Neural cell (in vitro differentiated cells): ENCODE results near the gene EIF2B5. TPM values are rescaled to one million over a fixed set of nuclear protein-coding genes. Genes with fewer than 3 reads are reported as not detected.
A peak's percentile ranks its signal among the peaks of the same experiment; 100 is the strongest.

Experiments used
- H2AFZ ChIP-seq: fragments of 200-600, 300-800 bp; sonication (generic), shearing (Covaris generic); 2 replicates; pipeline ENCODE4 v1.6.0; 2014; ENCODE audit warnings: low read depth, mild to moderate bottlenecking, antibody characterized with exemption, low read length, moderate library complexity
- H3F3A ChIP-seq: fragments of 200-600 bp; shearing (Covaris generic); 2 replicates; pipeline ENCODE4 v1.6.1; 2016; ENCODE audit warnings: mild to moderate bottlenecking, moderate library complexity, mixed read lengths, antibody characterized with exemption, low read length; ENCODE audit not compliant: insufficient read depth, poor library complexity, severe bottlenecking
- H3K27ac ChIP-seq: fragments of 200-600, 300-800 bp; sonication (generic), shearing (Covaris generic); 2 replicates; pipeline ENCODE4 v1.5.1; 2014; ENCODE audit warnings: mild to moderate bottlenecking, low read length, moderate library complexity
- H3K27me3 ChIP-seq: fragments of 300-800, 200-600 bp; sonication (generic), shearing (Covaris generic); 2 replicates; pipeline ENCODE4 v1.6.0; 2014; ENCODE audit warnings: mild to moderate bottlenecking, low read depth, low read length, moderate library complexity; ENCODE audit not compliant: insufficient read depth
- H3K36me3 ChIP-seq: fragments of 300-800, 200-600 bp; sonication (generic), shearing (Covaris generic); 2 replicates; pipeline ENCODE4 v1.5.1; 2014; ENCODE audit warnings: mild to moderate bottlenecking, antibody characterized with exemption, low read length, moderate library complexity; ENCODE audit not compliant: insufficient read depth
- H3K4me2 ChIP-seq: fragments of 300-800, 200-600 bp; sonication (generic), shearing (Covaris generic); 2 replicates; pipeline ENCODE4 v1.6.0; 2014; ENCODE audit warnings: mild to moderate bottlenecking, low read length
- H3K4me3 ChIP-seq: fragments of 300-800, 200-600 bp; sonication (generic), shearing (Covaris generic); 2 replicates; pipeline ENCODE4 v1.5.1; 2014; ENCODE audit warnings: mild to moderate bottlenecking, low read length, moderate library complexity
- H3K79me2 ChIP-seq: fragments of 200-600 bp; shearing (Covaris generic); replicated peaks from 2 replicates; pipeline ENCODE4 v1.6.0; 2014; ENCODE audit warnings: mild to moderate bottlenecking, low read length, moderate library complexity; ENCODE audit not compliant: insufficient read depth
- H3K9ac ChIP-seq: fragments of 300-800, 200-600 bp; sonication (generic), shearing (Covaris generic); 2 replicates; pipeline ENCODE4 v1.6.1; 2016; ENCODE audit warnings: mild to moderate bottlenecking, low read length, mixed read lengths
- H3K9me2 ChIP-seq: fragments of 200-600 bp; shearing (Covaris generic); 2 replicates; pipeline ENCODE4 v1.6.1; 2016; ENCODE audit warnings: mild to moderate bottlenecking, low read length, mixed read lengths; ENCODE audit not compliant: insufficient read depth
- H3K9me3 ChIP-seq: fragments of 200-600, 300-800 bp; sonication (generic), shearing (Covaris generic); 2 replicates; pipeline ENCODE4 v1.6.1; 2016; ENCODE audit warnings: mild to moderate bottlenecking, mixed run types, low read length, moderate library complexity, mixed read lengths
- H4K20me1 ChIP-seq: fragments of 200-600 bp; shearing (Covaris generic); 2 replicates; pipeline ENCODE4 v1.6.1; 2016; ENCODE audit warnings: mild to moderate bottlenecking, mixed run types; ENCODE audit not compliant: insufficient read depth
- EP300 ChIP-seq: fragments of 450-650 bp; conservative IDR thresholded peaks from 2 replicates; pipeline ENCODE4 v1.6.1; 2014; ENCODE audit warnings: antibody characterized with exemption, mild to moderate bottlenecking, moderate library complexity; ENCODE audit not compliant: poor library complexity, severe bottlenecking
- EZH2 ChIP-seq: fragments of 200-600, 300-800 bp; shearing (Covaris generic), sonication (generic); IDR thresholded peaks from 2 replicates; pipeline ENCODE4 v1.6.1; 2014; ENCODE audit warnings: antibody characterized with exemption, low read length, borderline replicate concordance, mild to moderate bottlenecking; ENCODE audit not compliant: insufficient read depth, poor library complexity, severe bottlenecking
- MXI1 ChIP-seq: fragments of 450-650 bp; conservative IDR thresholded peaks from 2 replicates; pipeline ENCODE4 v1.6.1; 2014; ENCODE audit warnings: antibody characterized with exemption, mild to moderate bottlenecking; ENCODE audit not compliant: poor library complexity, severe bottlenecking
- POLR2AphosphoS5 ChIP-seq: IDR thresholded peaks from 2 replicates; pipeline ENCODE4 v1.6.1; 2012
- RAD21 ChIP-seq: fragments of 450-650 bp; conservative IDR thresholded peaks from 2 replicates; pipeline ENCODE4 v1.6.1; 2014; ENCODE audit warnings: antibody characterized with exemption, mild to moderate bottlenecking, moderate library complexity
- SMC3 ChIP-seq: fragments of 450-650 bp; conservative IDR thresholded peaks from 2 replicates; pipeline ENCODE4 v1.6.1; 2014; ENCODE audit warnings: antibody characterized with exemption, mild to moderate bottlenecking, moderate library complexity; ENCODE audit not compliant: poor library complexity
- TAF1 ChIP-seq: IDR thresholded peaks from 2 replicates; pipeline ENCODE4 v1.6.1; 2012; ENCODE audit warnings: low read depth
- polyA plus RNA-seq: library from polyadenylated mRNA; depleted of rRNA; stranded (reverse); fragments of >200 nt; gene quantifications from 2 replicates; pipeline ENCODE4 v1.2.3, GENCODE V29; 2014
- TF ChIP-seq, protein P1 (sequence below): IDR thresholded peaks from 2 replicates; pipeline ENCODE4 v1.6.1; 2012; ENCODE audit warnings: borderline replicate concordance
- TF ChIP-seq, protein P2 (sequence below): fragments of 450-650 bp; IDR thresholded peaks from 2 replicates; pipeline ENCODE4 v1.5.1; 2014; ENCODE audit warnings: antibody characterized with exemption, mild to moderate bottlenecking, moderate library complexity; ENCODE audit not compliant: poor library complexity, severe bottlenecking

Gene EIF2B5
- polyA plus RNA-seq, 1 donor from 2014 or later: 112 TPM

DNA sequence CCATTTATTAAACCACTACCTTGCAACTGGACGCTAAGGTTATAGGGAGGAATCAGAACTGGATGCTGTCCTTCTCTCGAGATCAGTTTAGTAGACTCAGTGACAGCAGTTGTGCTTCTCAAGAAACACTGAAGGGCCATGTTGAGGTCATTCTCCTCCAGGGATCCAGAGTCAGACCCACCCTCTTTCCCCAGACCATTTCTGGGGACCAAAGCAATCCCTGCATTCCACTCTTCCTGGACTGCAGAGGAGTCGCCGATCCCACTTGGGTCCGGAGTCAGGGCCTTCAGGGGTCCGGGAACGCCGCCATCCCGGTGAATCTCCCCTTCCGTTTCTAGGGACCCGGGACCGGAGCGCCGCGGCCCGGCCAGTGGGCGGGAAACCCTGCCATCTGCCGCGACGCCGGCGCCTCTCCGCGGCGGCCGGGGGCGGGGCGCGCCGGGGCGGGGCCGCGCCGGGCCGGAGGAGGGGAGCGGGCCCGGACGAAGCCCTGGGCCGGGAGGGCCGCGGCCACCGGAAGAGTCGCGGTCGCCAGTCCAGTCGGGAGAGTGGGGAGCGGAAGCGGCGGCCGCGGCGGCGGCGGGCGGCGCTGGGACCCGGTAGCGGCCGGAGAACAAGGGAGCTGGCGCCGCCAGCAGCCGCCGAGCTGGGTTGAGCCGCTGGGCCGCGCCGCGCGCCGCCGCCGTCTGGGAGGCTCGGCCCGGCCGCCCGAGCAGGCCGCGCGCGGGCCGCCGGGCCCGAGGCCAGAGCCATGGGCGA is 19.9 kb downstream of the EIF2B5 start, which contains the start of gene DVL3:
DVL3 (plus strand) TSS at position 493 of the 759 bp plus-strand sequence; CDS start at position 752, 259 bp downstream.
- Histone ChIP-seq H3K9me2 (no peaks in the 10 kb centered on the region), H3K9ac (peak within 1 kb of the TSS; percentile 92), H4K20me1 (no peaks in the 10 kb centered on the region), H2AFZ (peak within 1 kb of the TSS; percentile 94), H3K79me2 (peaks cover 37% of the 10 kb centered on the region), H3K27ac (peak within 1 kb of the TSS; percentile 89), H3K4me3 (peak within 1 kb of the TSS; percentile 97), H3F3A (peaks cover 3% of the 10 kb centered on the region), H3K27me3 (no peaks in the 10 kb centered on the region), H3K4me2 (peak within 1 kb of the TSS; percentile 97), H3K36me3 (no peaks in the 10 kb centered on the region), H3K9me3 (no peaks in the 10 kb centered on the region)
- TF ChIP-seq, protein P1, sequence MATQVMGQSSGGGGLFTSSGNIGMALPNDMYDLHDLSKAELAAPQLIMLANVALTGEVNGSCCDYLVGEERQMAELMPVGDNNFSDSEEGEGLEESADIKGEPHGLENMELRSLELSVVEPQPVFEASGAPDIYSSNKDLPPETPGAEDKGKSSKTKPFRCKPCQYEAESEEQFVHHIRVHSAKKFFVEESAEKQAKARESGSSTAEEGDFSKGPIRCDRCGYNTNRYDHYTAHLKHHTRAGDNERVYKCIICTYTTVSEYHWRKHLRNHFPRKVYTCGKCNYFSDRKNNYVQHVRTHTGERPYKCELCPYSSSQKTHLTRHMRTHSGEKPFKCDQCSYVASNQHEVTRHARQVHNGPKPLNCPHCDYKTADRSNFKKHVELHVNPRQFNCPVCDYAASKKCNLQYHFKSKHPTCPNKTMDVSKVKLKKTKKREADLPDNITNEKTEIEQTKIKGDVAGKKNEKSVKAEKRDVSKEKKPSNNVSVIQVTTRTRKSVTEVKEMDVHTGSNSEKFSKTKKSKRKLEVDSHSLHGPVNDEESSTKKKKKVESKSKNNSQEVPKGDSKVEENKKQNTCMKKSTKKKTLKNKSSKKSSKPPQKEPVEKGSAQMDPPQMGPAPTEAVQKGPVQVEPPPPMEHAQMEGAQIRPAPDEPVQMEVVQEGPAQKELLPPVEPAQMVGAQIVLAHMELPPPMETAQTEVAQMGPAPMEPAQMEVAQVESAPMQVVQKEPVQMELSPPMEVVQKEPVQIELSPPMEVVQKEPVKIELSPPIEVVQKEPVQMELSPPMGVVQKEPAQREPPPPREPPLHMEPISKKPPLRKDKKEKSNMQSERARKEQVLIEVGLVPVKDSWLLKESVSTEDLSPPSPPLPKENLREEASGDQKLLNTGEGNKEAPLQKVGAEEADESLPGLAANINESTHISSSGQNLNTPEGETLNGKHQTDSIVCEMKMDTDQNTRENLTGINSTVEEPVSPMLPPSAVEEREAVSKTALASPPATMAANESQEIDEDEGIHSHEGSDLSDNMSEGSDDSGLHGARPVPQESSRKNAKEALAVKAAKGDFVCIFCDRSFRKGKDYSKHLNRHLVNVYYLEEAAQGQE: no peak
- TF ChIP-seq TAF1 (peak; percentile 12), POLR2AphosphoS5 (peak; percentile 32)

DNA sequence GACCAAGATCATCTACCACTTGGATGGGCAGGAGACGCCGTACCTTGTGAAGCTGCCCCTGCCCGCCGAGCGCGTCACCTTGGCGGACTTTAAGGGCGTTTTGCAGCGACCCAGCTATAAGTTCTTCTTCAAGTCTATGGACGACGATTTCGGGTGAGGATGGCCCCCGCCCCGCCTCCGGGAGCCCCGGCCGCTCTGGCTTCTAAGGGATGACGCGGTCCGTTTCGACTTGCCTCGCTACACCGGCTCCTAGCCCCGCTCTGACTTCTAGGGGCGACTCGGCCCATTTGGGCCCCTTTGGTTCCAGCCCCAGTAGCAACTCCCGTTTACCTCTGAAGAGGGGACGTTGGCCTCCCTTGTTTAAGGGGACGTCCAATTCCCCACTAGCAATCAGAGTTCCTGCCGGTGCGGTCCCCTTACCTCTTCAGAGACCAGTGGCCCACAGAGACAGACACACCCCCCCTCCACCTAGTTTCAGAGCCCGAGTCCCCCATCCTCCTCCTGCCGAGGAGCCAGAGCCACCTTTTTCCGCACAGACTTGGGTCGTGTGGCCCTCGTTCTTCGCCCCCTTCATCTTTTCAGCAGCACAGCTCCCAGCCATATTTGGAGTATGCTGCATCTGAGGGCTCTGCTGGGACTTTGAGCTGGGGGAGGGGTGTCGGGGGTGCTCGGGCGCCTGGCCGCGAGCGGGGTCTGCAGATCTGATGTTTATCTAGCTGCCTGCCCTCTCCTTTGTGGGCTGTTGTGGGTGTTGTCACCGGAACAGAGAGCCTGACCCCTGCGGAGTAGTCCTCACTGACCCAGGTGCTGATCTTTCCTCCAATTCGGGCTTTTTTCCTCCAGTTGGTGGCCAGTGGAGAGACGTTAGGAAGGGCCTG is 20.7 kb downstream of the EIF2B5 start:
- Histone ChIP-seq H3K4me3 (peak overlapping the region; percentile 97), H2AFZ (peak overlapping the region; percentile 37), H3K4me2 (peak overlapping the region; percentile 94), H3K79me2 (peaks cover 46% of the 10 kb centered on the region), H3K9me3 (no peaks in the 10 kb centered on the region), H3K9ac (peak overlapping the region; percentile 92), H3K27ac (peak overlapping the region; percentile 89), H3F3A (peaks cover 3% of the 10 kb centered on the region), H3K27me3 (no peaks in the 10 kb centered on the region), H4K20me1 (no peaks in the 10 kb centered on the region), H3K9me2 (no peaks in the 10 kb centered on the region), H3K36me3 (no peaks in the 10 kb centered on the region)
- TF ChIP-seq SMC3 (no peak), TAF1 (peak; percentile 45), POLR2AphosphoS5 (peak; percentile 7)

DNA sequence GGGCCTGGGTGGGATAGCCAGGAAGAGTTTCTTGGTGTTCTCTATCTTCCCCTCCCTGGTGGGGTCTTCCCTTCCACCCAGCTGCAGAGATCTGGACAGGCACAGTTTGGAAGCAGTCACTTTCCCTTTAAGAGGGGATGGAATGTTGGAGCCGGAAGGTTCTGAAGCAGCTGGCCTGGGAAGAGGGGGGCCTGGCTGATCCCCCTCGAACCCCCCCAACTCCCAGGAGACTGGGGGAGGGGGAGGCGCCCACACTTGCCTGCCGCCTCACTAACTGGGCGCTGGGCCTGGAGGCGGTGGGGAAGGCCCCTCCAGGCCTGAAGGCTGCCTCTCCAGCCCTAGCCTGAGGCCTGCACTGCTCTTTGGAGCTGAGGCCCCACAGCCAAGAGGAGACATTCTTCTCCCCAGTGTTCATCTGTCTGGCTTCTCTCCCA is 21.4 kb downstream of the EIF2B5 start:
- no peaks in the 10 kb centered on the region for H3K9me3 ChIP-seq
- H4K20me1 ChIP-seq: no peaks in the 10 kb centered on the region
- no peaks in the 10 kb centered on the region for H3K27me3 ChIP-seq
- no peaks in the 10 kb centered on the region for H3K9me2 ChIP-seq
- peak overlapping the region; percentile 92 for H3K9ac ChIP-seq
- peak overlapping the region; percentile 94 for H3K4me2 ChIP-seq
- H3K4me3 ChIP-seq: peak overlapping the region; percentile 97
- peaks cover 46% of the 10 kb centered on the region for H3K79me2 ChIP-seq
- peak overlapping the region; percentile 58 for H2AFZ ChIP-seq
- TF ChIP-seq, protein P1: peak; percentile 30
- TF ChIP-seq EP300: no peak
- peak; percentile 9 for TF ChIP-seq POLR2AphosphoS5
- no peak for TF ChIP-seq TAF1
- TF ChIP-seq MXI1: no peak
- no peak for TF ChIP-seq SMC3
- TF ChIP-seq, protein P2, sequence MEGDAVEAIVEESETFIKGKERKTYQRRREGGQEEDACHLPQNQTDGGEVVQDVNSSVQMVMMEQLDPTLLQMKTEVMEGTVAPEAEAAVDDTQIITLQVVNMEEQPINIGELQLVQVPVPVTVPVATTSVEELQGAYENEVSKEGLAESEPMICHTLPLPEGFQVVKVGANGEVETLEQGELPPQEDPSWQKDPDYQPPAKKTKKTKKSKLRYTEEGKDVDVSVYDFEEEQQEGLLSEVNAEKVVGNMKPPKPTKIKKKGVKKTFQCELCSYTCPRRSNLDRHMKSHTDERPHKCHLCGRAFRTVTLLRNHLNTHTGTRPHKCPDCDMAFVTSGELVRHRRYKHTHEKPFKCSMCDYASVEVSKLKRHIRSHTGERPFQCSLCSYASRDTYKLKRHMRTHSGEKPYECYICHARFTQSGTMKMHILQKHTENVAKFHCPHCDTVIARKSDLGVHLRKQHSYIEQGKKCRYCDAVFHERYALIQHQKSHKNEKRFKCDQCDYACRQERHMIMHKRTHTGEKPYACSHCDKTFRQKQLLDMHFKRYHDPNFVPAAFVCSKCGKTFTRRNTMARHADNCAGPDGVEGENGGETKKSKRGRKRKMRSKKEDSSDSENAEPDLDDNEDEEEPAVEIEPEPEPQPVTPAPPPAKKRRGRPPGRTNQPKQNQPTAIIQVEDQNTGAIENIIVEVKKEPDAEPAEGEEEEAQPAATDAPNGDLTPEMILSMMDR: no peak
- no peak for TF ChIP-seq EZH2
- TF ChIP-seq RAD21: no peak
- H3K36me3 ChIP-seq: no peaks in the 10 kb centered on the region
- H3K27ac ChIP-seq: peak overlapping the region; percentile 89
- H3F3A ChIP-seq: peaks cover 3% of the 10 kb centered on the region
